ENCODE measurements around the gene WDR33. TPM values are rescaled to one million over a fixed set of nuclear protein-coding genes. Genes with fewer than 3 reads are reported as not detected.

WDR33 gene
- total and polyA plus RNA-seq, 9 of the 15 experiments (the other 6 are each of a cell fraction or from before 2014, with no cell fraction given): 24.2 to 57.4 (median 38.4) TPM

DNA sequence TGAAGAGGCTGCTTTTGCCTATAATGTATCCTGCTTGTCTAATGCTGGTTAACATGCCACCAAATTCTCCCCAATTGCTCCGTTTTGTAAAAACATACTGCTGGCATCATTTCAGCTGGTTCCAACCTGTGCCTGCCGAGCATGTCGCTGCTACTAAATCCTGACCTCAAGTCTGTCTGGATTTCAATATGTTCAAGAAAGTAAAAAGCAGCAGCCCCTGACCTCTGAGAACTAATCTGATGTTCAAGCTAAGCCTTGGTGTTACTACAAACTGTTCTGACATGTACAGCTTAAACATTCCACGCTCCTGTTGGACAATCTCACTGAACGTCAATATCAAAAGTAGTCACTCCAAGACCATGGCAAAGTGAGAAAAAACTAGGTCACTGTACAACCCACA is 63.4 kb downstream of the WDR33 start (continued):
- no peak for TF ChIP-seq SMARCE1 (IDR thresholded peaks at IDR 0.05)
- no peak for TF ChIP-seq MTA1 (IDR thresholded peaks at IDR 0.05; ENCODE audit: borderline replicate concordance)
- TF ChIP-seq, protein P1, sequence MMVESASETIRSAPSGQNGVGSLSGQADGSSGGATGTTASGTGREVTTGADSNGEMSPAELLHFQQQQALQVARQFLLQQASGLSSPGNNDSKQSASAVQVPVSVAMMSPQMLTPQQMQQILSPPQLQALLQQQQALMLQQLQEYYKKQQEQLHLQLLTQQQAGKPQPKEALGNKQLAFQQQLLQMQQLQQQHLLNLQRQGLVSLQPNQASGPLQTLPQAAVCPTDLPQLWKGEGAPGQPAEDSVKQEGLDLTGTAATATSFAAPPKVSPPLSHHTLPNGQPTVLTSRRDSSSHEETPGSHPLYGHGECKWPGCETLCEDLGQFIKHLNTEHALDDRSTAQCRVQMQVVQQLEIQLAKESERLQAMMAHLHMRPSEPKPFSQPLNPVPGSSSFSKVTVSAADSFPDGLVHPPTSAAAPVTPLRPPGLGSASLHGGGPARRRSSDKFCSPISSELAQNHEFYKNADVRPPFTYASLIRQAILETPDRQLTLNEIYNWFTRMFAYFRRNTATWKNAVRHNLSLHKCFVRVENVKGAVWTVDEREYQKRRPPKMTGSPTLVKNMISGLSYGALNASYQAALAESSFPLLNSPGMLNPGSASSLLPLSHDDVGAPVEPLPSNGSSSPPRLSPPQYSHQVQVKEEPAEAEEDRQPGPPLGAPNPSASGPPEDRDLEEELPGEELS (CRISPR knock-in tag; IDR thresholded peaks at IDR 0.05; ENCODE audit: borderline replicate concordance): no peak
- TF ChIP-seq MBD2 (IDR thresholded peaks at IDR 0.05; ENCODE audit: borderline replicate concordance, low read depth): no peak

DNA sequence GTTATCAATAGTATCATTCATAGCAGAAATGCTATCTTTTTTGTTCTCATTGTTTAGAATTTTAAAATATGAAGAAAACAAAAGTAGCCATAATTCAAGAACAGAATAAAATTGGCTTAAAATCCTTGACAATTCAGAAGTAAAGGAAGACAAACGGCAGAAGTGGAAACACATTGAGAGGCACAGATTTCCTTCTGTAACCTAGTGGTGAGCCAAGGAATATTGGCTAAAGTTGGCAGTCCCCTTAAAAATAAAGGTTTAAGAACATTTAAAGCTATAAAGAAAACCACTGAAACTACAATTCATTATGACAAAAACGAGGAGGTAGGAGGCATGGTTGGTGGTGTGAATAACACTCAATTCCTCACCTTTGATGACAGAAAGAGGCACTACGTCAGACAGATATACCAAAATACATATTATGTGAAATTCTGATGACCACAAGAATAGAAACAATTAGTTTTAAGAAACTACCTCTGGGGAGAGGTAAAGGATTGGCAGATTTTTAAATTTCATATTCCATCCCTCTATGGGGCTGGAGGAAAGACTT is 67.4 kb downstream of the WDR33 start:
- no peak for DNase-seq (ENCODE audit: extremely low read depth in 1 of 4, low spot score in 3 of 4)
- 59% methylated on average over 3 of the region's 3 CpGs for WGBS (ENCODE audit: insufficient coverage, low coverage, missing lambda C conversion rate)
- Histone ChIP-seq H3K9me1 (ENCODE audit: control insufficient read depth, insufficient read depth, low read length) (no peaks in the 10 kb centered on the region), H3K9me3 (replicated peaks; ENCODE audit: control insufficient read depth, insufficient read depth, low read depth, low read length) (no peaks in the 10 kb centered on the region), H3K4me2 (ENCODE audit: insufficient read depth, low read length) (no peak overlapping the region), H3K79me2 (ENCODE audit: control insufficient read depth, insufficient read depth, low read length) (no peaks in the 10 kb centered on the region), H2AFZ (ENCODE audit: low read depth, low read length) (no peak overlapping the region), H3K36me3 (ENCODE audit: control insufficient read depth, insufficient read depth, low read length) (peaks cover 67% of the 10 kb centered on the region), H3K4me1 (replicated peaks in 1 of 2; ENCODE audit: control insufficient read depth in 2 of 2, insufficient read depth in 2 of 2, low read length in 2 of 2) (no peaks in the 10 kb centered on the region), H3K27ac (ENCODE audit: extremely low read depth, low read depth, low read length) (no peak overlapping the region), H4K20me1 (replicated peaks; ENCODE audit: control insufficient read depth, insufficient read depth, low read length) (no peaks in the 10 kb centered on the region), H3K27me3 (ENCODE audit: control insufficient read depth in 2 of 2, insufficient read depth in 2 of 2, low read length in 2 of 2) (no peaks in the 10 kb centered on the region), H3K9ac (ENCODE audit: insufficient read depth in 1 of 2, low read depth in 2 of 2, low read length in 2 of 2) (no peak overlapping the region), H3K4me3 (no peak overlapping the region)
- ChIA-PET CTCF (ENCODE audit: low intra/inter-chr PET ratio) (no interaction called here), POLR2A (interaction anchor here (0.6 to 1.0 kb wide), 2 partner anchors 10 to 496 kb away, joined by 3 read pairs; no protein-coding TSS in a partner anchor)
- peak; percentile 23 for FAIRE-seq
- in situ Hi-C loops (cut with MboI): no loop called here
- BruUV-seq (replicated peaks): no TSS peak
- no peak for ATAC-seq
- intact Hi-C loops (cut with micrococcal nuclease): no loop called here
- TF ChIP-seq C11orf30 (IDR thresholded peaks at IDR 0.05; ENCODE audit: low read depth) (no peak), ZNF175 (CRISPR knock-in tag; IDR thresholded peaks at IDR 0.05; ENCODE audit: low read depth) (no peak), E2F3 (CRISPR knock-in tag; IDR thresholded peaks at IDR 0.05) (no peak)
- TF ChIP-seq, protein P2, sequence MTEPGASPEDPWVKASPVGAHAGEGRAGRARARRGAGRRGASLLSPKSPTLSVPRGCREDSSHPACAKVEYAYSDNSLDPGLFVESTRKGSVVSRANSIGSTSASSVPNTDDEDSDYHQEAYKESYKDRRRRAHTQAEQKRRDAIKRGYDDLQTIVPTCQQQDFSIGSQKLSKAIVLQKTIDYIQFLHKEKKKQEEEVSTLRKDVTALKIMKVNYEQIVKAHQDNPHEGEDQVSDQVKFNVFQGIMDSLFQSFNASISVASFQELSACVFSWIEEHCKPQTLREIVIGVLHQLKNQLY (CRISPR knock-in tag; conservative IDR thresholded peaks at IDR 0.05): no peak
